Neural cell (in vitro differentiated cells): ENCODE measurements around the gene ITGB4.

Source experiments
- CTCF ChIP-seq: fragments of 450-650 bp; IDR thresholded peaks from 2 replicates; pipeline ENCODE4 v1.5.1; 2014; ENCODE audit warnings: antibody characterized with exemption, mild to moderate bottlenecking, moderate library complexity; ENCODE audit not compliant: poor library complexity, severe bottlenecking
- EP300 ChIP-seq: fragments of 450-650 bp; conservative IDR thresholded peaks from 2 replicates; pipeline ENCODE4 v1.6.1; 2014; ENCODE audit warnings: antibody characterized with exemption, mild to moderate bottlenecking, moderate library complexity; ENCODE audit not compliant: poor library complexity, severe bottlenecking
- EZH2 ChIP-seq: fragments of 200-600, 300-800 bp; shearing (Covaris generic), sonication (generic); IDR thresholded peaks from 2 replicates; pipeline ENCODE4 v1.6.1; 2014; ENCODE audit warnings: antibody characterized with exemption, low read length, borderline replicate concordance, mild to moderate bottlenecking; ENCODE audit not compliant: insufficient read depth, poor library complexity, severe bottlenecking
- MXI1 ChIP-seq: fragments of 450-650 bp; conservative IDR thresholded peaks from 2 replicates; pipeline ENCODE4 v1.6.1; 2014; ENCODE audit warnings: antibody characterized with exemption, mild to moderate bottlenecking; ENCODE audit not compliant: poor library complexity, severe bottlenecking
- POLR2AphosphoS5 ChIP-seq: IDR thresholded peaks from 2 replicates; pipeline ENCODE4 v1.6.1; 2012
- RAD21 ChIP-seq: fragments of 450-650 bp; conservative IDR thresholded peaks from 2 replicates; pipeline ENCODE4 v1.6.1; 2014; ENCODE audit warnings: antibody characterized with exemption, mild to moderate bottlenecking, moderate library complexity
- REST ChIP-seq: IDR thresholded peaks from 2 replicates; pipeline ENCODE4 v1.6.1; 2012; ENCODE audit warnings: borderline replicate concordance
- SMC3 ChIP-seq: fragments of 450-650 bp; conservative IDR thresholded peaks from 2 replicates; pipeline ENCODE4 v1.6.1; 2014; ENCODE audit warnings: antibody characterized with exemption, mild to moderate bottlenecking, moderate library complexity; ENCODE audit not compliant: poor library complexity
- TAF1 ChIP-seq: IDR thresholded peaks from 2 replicates; pipeline ENCODE4 v1.6.1; 2012; ENCODE audit warnings: low read depth

GRCh38 chr17:75697651-75698291 is 23.5 kb upstream of the ITGB4 start:
- TF ChIP-seq EP300: no peak
- TF ChIP-seq CTCF: no peak
- no peak for TF ChIP-seq TAF1
- no peak for TF ChIP-seq RAD21
- no peak for TF ChIP-seq EZH2
- TF ChIP-seq POLR2AphosphoS5: no peak
- no peak for TF ChIP-seq REST
- no peak for TF ChIP-seq SMC3
- no peak for TF ChIP-seq MXI1
